H9 (cell line): ENCODE data around the gene MITF. TPM values are rescaled to one million over a fixed set of nuclear protein-coding genes. Genes with fewer than 3 reads are reported as not detected.

Experiments
- DNase-seq: peaks from one replicate; pipeline ENCODE4 v3.0.0-alpha.2; 2017
- H2AFZ ChIP-seq: one replicate; pipeline ENCODE4 v1.6.1; 2013; ENCODE audit warnings: mild to moderate bottlenecking, low read length, control low read depth, moderate library complexity
- H2AK5ac ChIP-seq: 2 replicates; pipeline ENCODE4 v1.6.1; 2013; ENCODE audit warnings: low read length, control low read depth, mixed read lengths; ENCODE audit not compliant: insufficient read length
- H2BK120ac ChIP-seq: one replicate; pipeline ENCODE4 v1.6.1; 2013; ENCODE audit warnings: low read depth, mild to moderate bottlenecking, low read length, control low read depth, inconsistent platforms; ENCODE audit not compliant: poor library complexity, severe bottlenecking
- H2BK12ac ChIP-seq: 2 replicates; pipeline ENCODE4 v1.6.1; 2013; ENCODE audit warnings: low read length, control low read depth, mixed read lengths, low read depth; ENCODE audit not compliant: insufficient read length
- H2BK15ac ChIP-seq: 2 replicates; pipeline ENCODE4 v1.6.1; 2013; ENCODE audit warnings: low read depth, low read length, control low read depth
- H2BK20ac ChIP-seq: one replicate; pipeline ENCODE4 v1.6.1; 2013; ENCODE audit warnings: low read depth, mild to moderate bottlenecking, low read length, control low read depth, inconsistent platforms; ENCODE audit not compliant: poor library complexity, severe bottlenecking
- H2BK5ac ChIP-seq: 2 replicates; pipeline ENCODE4 v1.6.1; 2013; ENCODE audit warnings: low read length, control low read depth, mixed read lengths; ENCODE audit not compliant: insufficient read length
- H3K14ac ChIP-seq: 2 replicates; pipeline ENCODE4 v1.6.1; 2013; ENCODE audit warnings: low read length, control low read depth; ENCODE audit not compliant: insufficient read depth
- H3K18ac ChIP-seq: 2 replicates; pipeline ENCODE4 v1.6.1; 2013; ENCODE audit warnings: low read depth, mild to moderate bottlenecking, mixed read lengths, low read length, control low read depth; ENCODE audit not compliant: insufficient read length
- H3K23ac ChIP-seq: 2 replicates; pipeline ENCODE4 v1.6.1; 2013; ENCODE audit warnings: low read length, control low read depth, mixed read lengths, low read depth; ENCODE audit not compliant: insufficient read length
- H3K23me2 ChIP-seq: 2 replicates; pipeline ENCODE4 v1.6.1; 2013; ENCODE audit warnings: low read depth, mild to moderate bottlenecking, mixed read lengths, low read length, control low read depth; ENCODE audit not compliant: insufficient read length, poor library complexity, severe bottlenecking
- H3K27ac ChIP-seq: 2 replicates; pipeline ENCODE4 v1.5.1; 2013; ENCODE audit warnings: low read length, control low read depth, mixed read lengths, low read depth; ENCODE audit not compliant: insufficient read length
- H3K27me3 ChIP-seq: 2 replicates; pipeline ENCODE4 v1.6.1; 2013; ENCODE audit warnings: low read length, control low read depth, inconsistent platforms; ENCODE audit not compliant: insufficient read depth
- H3K4ac ChIP-seq: 2 replicates; pipeline ENCODE4 v1.6.1; 2013; ENCODE audit warnings: low read depth, mild to moderate bottlenecking, control low read depth, inconsistent platforms, low read length, moderate library complexity
- H3K4me1 ChIP-seq: 2 replicates; pipeline ENCODE4 v1.6.1; 2013; ENCODE audit warnings: low read length, control low read depth, inconsistent platforms; ENCODE audit not compliant: insufficient read depth
- H3K4me2 ChIP-seq: 2 replicates; pipeline ENCODE4 v1.6.1; 2013; ENCODE audit warnings: low read length, control low read depth, mixed read lengths; ENCODE audit not compliant: insufficient read length, insufficient read depth
- H3K56ac ChIP-seq: 2 replicates; pipeline ENCODE4 v1.6.1; 2013; ENCODE audit warnings: low read depth, mild to moderate bottlenecking, mixed read lengths, low read length, control low read depth; ENCODE audit not compliant: insufficient read length
- H3K79me1 ChIP-seq: 2 replicates; pipeline ENCODE4 v1.6.1; 2013; ENCODE audit warnings: low read depth, mild to moderate bottlenecking, moderate library complexity, low read length, control low read depth, inconsistent platforms; ENCODE audit not compliant: insufficient read depth, poor library complexity, severe bottlenecking
- H3K79me2 ChIP-seq: 2 replicates; pipeline ENCODE4 v1.6.1; 2013; ENCODE audit warnings: low read length, control low read depth, inconsistent platforms; ENCODE audit not compliant: insufficient read depth
- H3K9ac ChIP-seq: 2 replicates; pipeline ENCODE4 v1.6.1; 2013; ENCODE audit warnings: low read length, control low read depth, mixed read lengths; ENCODE audit not compliant: insufficient read length; ENCODE audit errors: extremely low read depth
- H3K9me3 ChIP-seq: one replicate; pipeline ENCODE4 v1.6.1; 2013; ENCODE audit warnings: low read depth, low read length, inconsistent platforms; ENCODE audit not compliant: control insufficient read depth
- H3T11ph ChIP-seq: one replicate; pipeline ENCODE4 v1.6.1; 2013; ENCODE audit warnings: mild to moderate bottlenecking, low read length, control low read depth, inconsistent platforms
- H4K20me1 ChIP-seq: one replicate; pipeline ENCODE4 v1.6.1; 2013; ENCODE audit not compliant: control insufficient read depth, insufficient read length, insufficient read depth
- H4K5ac ChIP-seq: 2 replicates; pipeline ENCODE4 v1.6.1; 2013; ENCODE audit warnings: low read depth, mild to moderate bottlenecking, mixed read lengths, low read length, control low read depth; ENCODE audit not compliant: insufficient read length
- H4K8ac ChIP-seq: replicated peaks from 2 replicates; pipeline ENCODE4 v1.6.1; 2013; ENCODE audit warnings: low read length, control low read depth, mixed read lengths, low read depth; ENCODE audit not compliant: insufficient read length
- H4K91ac ChIP-seq: 2 replicates; pipeline ENCODE4 v1.6.1; 2013; ENCODE audit warnings: low read depth, mild to moderate bottlenecking, moderate library complexity, mixed read lengths, low read length, control low read depth; ENCODE audit not compliant: insufficient read length
- H3K27ac Mint-ChIP-seq, 3 experiments: 2 replicates in 2 of 3; 3 replicates in 1 of 3; pipeline ENCODE4 v1.8.0; 2020 to 2021; ENCODE audit warnings: mixed read lengths in 3 of 3, mild to moderate bottlenecking in 1 of 3, moderate library complexity in 1 of 3
- H3K27me3 Mint-ChIP-seq: 2 replicates; pipeline ENCODE4 v1.8.0; 2021; ENCODE audit warnings: low read depth, mild to moderate bottlenecking, moderate library complexity, mixed read lengths
- H3K36me3 Mint-ChIP-seq, 3 experiments: 2 replicates in 2 of 3; 3 replicates in 1 of 3; pipeline ENCODE4 v1.8.0; 2020 to 2021; ENCODE audit warnings: low read depth in 3 of 3, mixed read lengths in 3 of 3; ENCODE audit not compliant: insufficient read depth in 1 of 3
- H3K4me1 Mint-ChIP-seq, 2 experiments: 2 replicates each; pipeline ENCODE4 v1.8.0; 2020; ENCODE audit warnings: mixed read lengths in 2 of 2
- H3K4me3 Mint-ChIP-seq, 2 experiments: 2 replicates in 1 of 2; 3 replicates in 1 of 2; pipeline ENCODE4 v1.8.0; 2020 to 2021; ENCODE audit warnings: mild to moderate bottlenecking in 2 of 2, mixed read lengths in 2 of 2, moderate library complexity in 1 of 2
- H3K9me3 Mint-ChIP-seq, 2 experiments: 2 replicates in 1 of 2; 3 replicates in 1 of 2; pipeline ENCODE4 v1.8.0; 2020; ENCODE audit warnings: mild to moderate bottlenecking in 2 of 2, mixed read lengths in 2 of 2, moderate library complexity in 1 of 2
- WGBS: extraction: QIAGEN DNeasy Blood & Tissue Kit; methylation state at CpG from one replicate; pipeline ENCODE4 v1.1.7; 2013; ENCODE audit warnings: missing lambda C conversion rate, low lambda C conversion rate, mixed read lengths; ENCODE audit not compliant: insufficient read length; ENCODE audit errors: extremely low coverage; 5-methylcytosine and 5-hydroxymethylcytosine counted together
- total RNA-seq: library from RNA; stranded (reverse); gene quantifications from 2 replicates; pipeline ENCODE4 v1.2.1, GENCODE V29; 2021
- TF ChIP-seq, protein P1 (sequence below): fragments of 200-600 bp; sonication (generic); conservative IDR thresholded peaks from 3 replicates; pipeline ENCODE4 v1.8.0; 2021; ENCODE audit warnings: antibody characterized with exemption, mild to moderate bottlenecking

MITF gene
- total RNA-seq, 1 experiment from 2014 or later, result 0.81 TPM

DNA sequence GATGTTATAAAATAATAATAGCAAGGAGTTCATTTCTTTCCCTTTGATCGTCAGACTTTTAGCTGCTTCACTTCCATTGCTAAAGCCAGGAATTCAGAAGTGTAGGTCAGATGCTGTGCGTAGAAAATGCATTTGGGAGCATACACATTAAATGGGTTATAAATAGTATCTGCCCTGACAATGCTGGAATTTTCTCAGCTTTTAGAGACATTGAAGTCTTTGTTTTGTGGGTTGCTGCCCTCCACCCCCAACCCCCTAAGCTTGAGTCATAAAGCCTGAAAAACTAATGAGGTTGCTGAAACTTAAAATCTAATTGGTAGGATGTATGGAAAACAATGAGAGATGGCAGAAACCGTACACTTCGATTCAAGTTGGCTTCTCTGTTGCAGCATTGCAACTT is 81.9 kb downstream of the MITF start:
- Mint-ChIP-seq H3K4me3 (no peak overlapping the region), H3K4me1 (no peaks in the 10 kb centered on the region), H3K27me3 (no peaks in the 10 kb centered on the region; the same call in 1 of the 2 replicates), H3K36me3 (no peaks in the 10 kb centered on the region), H3K9me3 (no peaks in the 10 kb centered on the region), H3K27ac (no peak overlapping the region)
- Histone ChIP-seq H3K27ac (no peak overlapping the region), H3K9ac (no peak overlapping the region), H3K79me1 (no peaks in the 10 kb centered on the region), H3K9me3 (no peaks in the 10 kb centered on the region), H2AK5ac (no peak overlapping the region), H3K4me1 (no peaks in the 10 kb centered on the region), H3K4ac (no peak overlapping the region), H4K5ac (no peak overlapping the region), H4K8ac (no peak overlapping the region), H3K23me2 (no peaks in the 10 kb centered on the region), H3T11ph (no peak overlapping the region), H2BK120ac (no peak overlapping the region), H2BK15ac (no peak overlapping the region), H2BK20ac (no peak overlapping the region), H2AFZ (no peak overlapping the region), H4K20me1 (no peaks in the 10 kb centered on the region), H3K56ac (no peak overlapping the region), H3K23ac (no peak overlapping the region), H3K4me2 (no peak overlapping the region), H2BK5ac (no peak overlapping the region), H3K18ac (no peak overlapping the region), H4K91ac (no peak overlapping the region), H3K14ac (no peak overlapping the region), H3K27me3 (no peaks in the 10 kb centered on the region), H3K79me2 (no peaks in the 10 kb centered on the region), H2BK12ac (no peak overlapping the region)
- no CpG with 5 or more reads among the region's 4 CpGs for WGBS
- DNase-seq, result no peak
- TF ChIP-seq, protein P1, sequence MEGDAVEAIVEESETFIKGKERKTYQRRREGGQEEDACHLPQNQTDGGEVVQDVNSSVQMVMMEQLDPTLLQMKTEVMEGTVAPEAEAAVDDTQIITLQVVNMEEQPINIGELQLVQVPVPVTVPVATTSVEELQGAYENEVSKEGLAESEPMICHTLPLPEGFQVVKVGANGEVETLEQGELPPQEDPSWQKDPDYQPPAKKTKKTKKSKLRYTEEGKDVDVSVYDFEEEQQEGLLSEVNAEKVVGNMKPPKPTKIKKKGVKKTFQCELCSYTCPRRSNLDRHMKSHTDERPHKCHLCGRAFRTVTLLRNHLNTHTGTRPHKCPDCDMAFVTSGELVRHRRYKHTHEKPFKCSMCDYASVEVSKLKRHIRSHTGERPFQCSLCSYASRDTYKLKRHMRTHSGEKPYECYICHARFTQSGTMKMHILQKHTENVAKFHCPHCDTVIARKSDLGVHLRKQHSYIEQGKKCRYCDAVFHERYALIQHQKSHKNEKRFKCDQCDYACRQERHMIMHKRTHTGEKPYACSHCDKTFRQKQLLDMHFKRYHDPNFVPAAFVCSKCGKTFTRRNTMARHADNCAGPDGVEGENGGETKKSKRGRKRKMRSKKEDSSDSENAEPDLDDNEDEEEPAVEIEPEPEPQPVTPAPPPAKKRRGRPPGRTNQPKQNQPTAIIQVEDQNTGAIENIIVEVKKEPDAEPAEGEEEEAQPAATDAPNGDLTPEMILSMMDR, result no peak
